ENCODE data around the gene STAT4.

The STAT4 gene

DNA sequence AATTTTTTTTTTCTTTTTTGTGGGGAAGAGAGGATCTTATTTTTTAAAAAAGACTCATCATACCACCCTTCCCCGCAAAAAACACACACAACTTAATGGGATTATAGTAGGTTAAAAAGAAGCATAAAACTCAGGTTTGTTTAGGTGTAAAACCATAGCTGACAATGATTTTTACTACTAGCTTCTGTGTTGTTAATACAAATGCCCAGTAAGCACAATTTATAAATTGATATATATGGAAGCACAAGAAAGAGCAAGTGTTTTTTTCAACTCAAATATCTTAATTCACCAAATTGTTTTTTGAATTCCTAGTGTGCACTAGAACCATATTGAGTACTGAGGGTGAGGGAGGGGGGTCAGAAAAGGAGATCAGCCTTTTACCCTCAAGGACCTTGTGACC lies 7.0 kb downstream of the STAT4 start:
- DNase-seq, result no peak

DNA sequence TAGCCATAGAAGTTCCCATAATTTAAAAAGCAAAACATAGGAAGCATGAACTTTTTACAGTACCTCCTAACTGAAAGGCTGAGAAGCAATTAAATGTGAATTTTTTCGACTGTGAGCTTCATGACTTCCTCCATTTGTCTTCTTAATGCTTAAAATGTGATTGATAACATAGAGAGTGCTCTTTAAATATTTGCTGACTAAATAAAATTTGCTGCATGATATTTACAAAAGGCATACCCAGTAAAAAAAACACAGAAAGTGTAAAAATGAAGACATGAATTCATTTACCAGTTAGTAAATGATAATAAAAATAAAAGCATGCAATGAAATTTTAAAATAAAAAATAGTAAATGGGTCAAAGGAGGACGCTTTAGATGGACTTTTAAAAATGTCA lies 21.9 kb downstream of the STAT4 start:
- DNase-seq, result no peak

DNA sequence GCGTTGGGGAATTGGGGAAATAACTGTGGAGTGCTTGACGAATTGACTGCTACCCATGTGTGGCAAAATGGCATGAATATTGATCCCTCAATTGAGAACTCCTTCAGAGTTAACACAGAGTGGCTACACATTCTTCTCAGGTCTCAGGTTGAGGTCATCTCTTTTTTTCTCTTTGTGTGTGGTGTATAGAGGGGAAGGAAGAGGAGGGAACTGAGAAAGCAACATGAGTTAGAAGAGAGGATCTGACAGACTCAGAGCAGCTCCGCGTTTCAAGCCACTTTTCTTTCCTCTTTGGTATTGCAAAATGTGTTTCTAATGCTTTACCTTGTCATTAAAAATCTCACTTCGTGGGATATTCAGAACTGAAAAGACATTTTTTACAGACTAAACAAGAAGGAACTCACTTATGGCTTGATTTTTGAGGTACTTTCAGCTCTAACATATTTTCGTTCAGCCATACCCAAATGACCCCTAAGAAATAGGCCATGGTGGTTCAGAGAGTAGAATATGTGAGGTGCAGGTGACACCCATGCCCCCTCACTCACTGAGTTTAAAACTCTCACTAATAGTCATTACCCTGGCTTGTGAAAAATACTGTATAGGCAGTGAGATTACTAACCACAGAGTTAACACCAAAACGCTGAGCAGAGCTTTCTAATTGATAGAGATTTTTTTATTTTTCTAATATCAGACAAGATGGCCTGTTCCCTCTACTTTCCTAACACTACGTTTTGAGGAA lies 22.5 kb downstream of the STAT4 start:
- no peak for DNase-seq

DNA sequence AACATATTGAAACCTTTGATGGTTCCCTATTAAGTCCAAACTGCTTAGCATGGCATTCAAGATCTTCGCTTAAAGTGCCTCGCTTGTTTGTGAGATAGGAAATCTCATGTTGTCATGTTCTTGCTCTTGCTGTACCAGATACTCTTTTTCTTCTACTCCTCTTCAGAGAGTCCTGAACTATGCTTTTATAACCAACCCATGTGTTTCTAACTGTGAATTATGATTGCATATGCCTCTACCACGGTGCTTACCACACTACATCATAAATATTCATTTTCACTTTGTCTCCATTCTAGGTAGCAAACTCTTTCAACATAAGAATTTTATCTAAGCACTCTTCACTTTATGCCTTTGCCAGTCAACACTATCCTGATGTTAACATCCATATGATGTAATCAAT lies 23.6 kb downstream of the STAT4 start:
- no peak for DNase-seq

DNA sequence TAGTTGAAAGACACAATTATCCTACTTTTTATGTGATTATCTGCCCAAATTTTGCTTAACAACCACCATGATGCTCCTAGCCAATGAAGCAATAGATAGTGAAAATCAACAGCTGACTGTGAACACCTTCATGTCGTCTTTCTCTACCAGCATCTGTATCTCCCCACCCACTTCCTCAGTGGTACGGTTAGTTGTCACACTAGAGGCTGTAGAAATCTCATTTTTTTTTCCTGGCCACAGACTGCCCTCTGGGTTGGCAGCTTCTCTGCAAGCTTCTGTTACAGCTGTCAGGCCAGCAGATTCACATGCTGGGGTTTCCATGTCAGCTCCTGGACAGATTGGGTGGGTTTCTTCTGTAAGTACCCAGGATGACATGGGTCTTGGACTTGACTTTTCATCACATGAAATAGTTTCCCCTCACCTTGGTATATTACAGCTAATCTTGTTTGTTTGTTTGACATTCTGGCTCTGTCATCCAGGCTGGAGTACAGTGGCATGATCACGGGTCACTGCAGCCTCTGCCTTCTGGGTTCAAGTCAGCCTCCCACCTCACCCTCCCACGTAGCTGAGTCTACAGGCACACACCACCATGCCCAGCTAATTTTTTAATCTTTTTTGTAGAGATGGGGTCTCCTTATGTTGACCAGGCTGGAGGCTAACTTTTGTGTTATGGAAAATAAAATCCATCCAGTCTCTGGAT lies 24.3 kb downstream of the STAT4 start:
- peak; percentile 24 for DNase-seq

DNA sequence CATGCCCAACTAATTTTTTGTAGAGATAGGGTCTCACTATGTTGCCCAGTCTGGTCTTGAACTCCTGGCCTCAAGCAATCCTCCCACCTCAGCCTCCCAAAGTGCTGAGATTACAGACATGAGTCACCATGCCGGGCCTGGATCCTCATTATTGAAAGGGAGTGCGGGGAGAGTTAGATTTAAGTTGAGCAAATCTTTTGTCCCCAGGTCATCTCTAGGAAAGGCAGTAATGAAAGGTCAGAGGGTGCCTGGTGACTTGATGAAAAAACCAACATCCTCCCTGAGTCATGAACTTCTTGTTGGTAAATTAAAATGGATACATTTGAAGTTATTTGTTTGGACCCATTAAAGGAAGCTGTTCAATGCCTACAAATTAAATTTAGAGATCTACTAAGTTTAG lies 25.1 kb downstream of the STAT4 start:
- DNase-seq, result no peak

DNA sequence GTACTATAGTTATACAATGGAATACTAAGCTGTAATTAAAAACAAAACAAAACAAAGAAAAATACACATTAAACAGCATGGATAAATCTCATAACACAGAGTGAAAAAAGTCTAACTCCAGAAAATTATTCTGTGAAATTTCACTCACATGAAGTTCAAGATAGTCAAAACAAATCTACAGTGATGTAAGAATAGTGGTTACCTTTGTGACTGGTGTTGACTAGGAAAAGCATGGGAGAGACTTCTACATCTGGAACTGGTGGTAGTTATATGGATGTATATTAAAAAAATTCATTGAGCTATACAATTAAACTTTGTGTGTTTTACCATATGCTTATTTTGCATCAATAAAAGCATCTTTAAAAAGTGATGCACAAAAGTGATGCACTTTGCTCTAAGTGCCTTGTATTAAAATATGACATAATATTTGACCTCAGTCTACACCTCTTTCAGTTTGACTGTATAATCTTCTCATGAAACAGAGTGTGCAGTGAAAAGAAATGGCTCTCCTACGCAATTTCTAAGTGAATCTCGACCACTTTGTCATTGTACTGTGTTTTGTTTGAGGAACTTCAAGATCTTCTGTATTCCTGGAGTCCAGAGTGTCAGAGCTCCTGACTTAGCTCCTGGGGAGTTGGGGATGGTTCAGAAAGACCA lies 28.0 kb downstream of the STAT4 start:
- DNase-seq, result no peak

DNA sequence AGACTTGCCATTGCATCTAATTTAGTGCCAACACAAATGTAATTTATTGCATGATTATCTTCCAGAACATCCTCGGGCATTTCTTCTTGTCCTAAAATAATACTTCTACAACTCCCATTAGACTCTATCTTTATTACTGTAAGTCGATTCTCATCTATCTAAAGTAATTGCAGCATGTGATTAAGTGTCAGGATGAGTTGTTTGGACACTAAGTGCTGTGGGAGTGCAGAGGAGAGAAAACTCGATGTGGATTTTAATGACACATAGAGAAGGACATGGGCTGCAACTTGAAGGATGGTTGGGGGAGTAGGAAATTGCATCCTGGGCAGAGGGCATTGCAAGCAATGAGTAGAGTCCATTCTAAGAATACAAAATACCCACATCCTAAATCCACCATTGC lies 33.5 kb downstream of the STAT4 start:
- DNase-seq, result no peak

DNA sequence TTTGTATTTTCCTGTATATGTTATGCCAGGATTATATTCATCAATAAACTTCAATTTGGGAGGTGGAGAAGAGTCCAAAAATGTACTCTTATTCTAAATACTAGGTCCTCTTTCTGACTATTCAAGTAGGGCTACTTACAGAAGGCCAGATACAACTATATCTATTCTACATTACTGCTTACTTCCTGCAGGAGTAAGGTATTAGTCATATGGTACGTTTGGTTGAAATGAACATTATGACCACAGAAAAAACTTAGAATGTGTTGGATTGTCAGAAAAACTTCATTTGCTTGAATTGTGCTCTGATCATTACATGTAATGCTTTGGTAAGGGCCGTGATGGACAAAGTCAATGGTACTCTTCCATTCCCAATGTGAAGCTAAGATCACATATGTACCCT lies 35.0 kb downstream of the STAT4 start:
- DNase-seq, result no peak

DNA sequence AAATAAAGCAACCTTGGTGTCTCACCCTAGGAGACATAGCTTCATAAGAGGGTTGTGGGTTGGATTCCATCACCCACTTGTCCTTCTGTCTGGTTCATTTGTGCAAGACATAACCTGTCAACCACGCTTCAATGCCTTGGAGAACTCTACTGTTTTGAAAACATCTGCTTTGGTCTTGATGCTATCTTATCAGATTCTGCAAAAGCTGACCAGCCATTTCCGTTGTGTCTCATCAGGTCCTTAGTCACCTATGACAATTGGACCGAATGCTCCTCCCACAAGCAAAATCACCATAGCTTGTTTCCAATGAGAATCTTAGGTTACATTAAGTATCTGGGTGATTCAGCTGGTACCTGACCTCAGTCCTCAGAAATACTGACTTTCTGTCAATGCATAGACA lies 35.4 kb downstream of the STAT4 start:
- peak; percentile 59 for DNase-seq

DNA sequence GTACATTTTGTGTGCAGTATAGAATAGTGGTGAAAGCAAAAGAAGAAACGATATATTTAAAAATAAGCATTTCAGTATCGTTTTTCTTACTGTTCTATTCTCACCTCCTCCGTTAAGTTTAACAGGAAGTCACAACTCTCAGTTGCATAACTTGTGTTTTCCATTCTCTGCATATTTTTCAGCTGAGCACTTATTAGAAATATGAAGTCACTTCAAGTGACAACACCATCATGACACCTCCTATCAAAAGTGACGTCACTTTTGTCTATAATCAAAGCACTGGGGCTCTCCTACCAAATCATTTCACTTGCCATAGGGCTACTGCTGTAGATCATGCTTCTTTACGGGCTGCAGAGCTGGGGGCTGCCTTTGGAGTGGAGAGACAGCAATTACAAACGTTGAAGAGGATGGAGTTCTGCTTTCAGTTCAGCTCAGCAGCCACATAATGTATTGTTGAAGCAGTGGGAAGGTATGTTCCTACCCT lies 36.3 kb downstream of the STAT4 start:
- DNase-seq, result peak; percentile 18

DNA sequence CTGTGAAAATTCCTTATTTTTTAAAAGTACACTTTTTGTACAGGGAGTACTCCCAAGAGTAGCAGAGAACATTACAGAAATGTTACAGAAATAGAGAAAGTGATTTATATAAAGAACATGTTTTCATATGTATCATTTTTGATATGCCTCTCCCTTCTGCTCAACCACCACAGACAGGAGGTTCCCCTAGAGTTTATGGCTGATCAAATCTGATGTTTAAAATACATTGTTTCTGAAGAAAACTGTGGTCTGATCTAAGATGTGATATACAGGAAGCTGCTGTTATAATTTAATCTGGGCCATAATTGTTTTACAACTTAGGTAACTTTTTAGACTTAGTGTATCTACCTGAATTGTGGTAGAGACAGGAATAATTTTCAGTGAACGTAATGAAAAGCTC lies 37.0 kb downstream of the STAT4 start:
- no peak for DNase-seq

DNA sequence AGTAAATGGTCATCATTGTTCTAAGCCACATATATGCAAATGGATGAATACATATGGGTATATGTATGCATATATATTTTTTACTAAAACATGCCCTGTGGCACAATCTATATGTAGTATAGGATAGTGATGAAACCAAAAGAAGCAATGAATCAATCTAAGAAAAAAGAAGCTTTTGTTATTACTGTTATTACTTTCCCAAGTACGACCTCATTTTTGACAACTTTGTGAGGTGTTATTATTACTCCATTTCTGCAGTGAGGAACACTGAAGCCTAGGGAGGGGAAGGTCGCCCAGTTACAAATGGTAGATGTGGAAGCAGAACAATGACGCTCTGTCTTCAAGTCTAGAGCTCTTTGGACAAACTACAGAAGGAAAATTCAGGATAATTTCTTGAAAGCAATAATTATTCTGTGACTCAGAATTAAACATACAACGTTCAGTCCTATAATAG lies 38.3 kb downstream of the STAT4 start:
- DNase-seq, result no peak

DNA sequence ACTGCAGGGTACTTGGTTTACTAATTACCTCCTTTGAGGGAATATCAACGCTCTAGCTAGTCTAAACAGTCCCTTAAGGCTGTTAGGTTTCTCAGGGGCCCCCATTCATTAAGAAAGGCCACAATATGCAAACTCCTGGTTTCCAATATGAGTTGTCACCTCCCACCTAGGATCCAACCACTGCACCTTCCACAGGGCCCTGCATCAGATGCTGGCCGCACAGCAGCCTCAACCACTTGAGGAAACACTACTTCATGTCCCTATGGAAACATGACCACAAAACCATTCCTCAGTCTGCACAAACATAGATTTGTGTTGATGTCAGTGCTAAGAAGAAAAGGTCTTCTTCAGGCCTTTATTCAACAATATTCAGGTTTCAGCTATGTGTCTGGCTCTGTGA lies 40.9 kb downstream of the STAT4 start:
- no peak for DNase-seq

DNA sequence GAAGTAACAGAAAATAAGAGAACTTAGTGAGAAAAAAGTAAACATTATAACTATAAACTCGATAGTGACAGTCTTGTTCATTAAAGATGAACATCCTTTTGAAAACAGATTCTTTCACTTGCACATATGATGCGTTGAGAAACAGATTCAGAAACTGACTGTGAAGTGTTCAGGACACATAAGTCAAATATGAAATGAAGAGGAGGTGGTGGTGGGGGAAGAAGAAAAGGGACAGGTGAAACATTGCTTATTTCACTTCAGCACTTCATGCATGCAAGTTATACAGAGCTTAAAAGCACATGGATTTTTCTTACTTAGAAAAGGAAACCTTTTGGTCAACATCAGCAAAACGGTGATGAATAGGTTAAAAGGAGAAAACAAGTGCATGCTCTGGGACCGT lies 42.5 kb downstream of the STAT4 start:
- DNase-seq, result no peak

DNA sequence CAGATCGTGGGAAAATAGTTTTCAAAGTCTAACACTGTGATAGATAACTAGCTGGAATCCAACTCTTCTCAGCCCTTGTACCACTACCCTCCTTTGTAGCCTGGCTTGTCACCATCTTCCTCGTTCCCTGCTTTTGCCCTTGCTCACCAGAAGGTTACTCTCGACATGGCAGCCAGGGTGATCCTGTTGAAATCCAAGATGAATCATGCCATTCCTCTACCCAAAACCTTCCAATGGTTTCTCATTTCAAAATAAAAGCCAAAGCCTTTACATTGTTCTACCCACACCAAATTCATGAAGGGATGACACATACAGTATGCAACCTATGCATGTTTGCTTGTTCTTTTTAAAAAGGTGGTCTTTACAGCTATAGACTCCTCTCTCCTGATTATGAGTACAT lies 45.7 kb downstream of the STAT4 start:
- DNase-seq, result no peak

DNA sequence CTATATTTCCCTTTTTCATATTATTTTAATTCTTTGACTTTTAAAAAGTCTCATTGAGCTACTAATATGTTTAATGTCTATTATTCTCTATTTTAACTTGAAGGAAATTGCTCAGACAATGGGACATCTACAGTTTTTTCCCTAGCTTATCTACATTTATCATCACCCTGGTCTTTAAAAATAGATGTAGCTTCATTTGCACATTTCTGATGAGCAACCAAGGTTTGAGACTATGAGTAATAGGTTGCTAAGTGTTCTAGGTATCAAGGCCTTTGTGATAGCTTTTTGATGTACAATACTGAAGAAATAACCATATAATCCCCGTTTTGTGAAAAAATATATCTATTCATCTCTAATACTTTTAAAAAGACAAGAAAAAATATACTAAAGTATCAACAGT lies 47.0 kb downstream of the STAT4 start:
- DNase-seq, result no peak

DNA sequence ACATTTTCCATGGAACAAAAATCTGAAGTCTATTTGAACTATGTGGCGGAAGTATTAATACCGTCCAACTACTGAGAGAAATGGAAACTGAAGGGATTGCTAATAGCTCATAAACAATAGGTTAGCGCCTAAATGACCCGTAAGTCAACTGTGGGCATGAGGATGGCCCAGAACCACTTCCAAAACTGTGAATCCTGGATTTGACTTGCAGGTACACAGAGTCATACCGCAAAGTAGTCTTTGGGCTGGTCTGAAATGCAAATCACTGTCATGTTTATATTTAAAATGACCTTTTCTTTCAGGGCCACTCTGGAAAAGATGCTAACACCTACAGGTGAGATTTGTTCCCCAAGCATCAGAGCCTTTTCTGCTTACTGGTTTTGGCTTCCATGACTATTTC lies 50.6 kb downstream of the STAT4 start:
- no peak for DNase-seq

DNA sequence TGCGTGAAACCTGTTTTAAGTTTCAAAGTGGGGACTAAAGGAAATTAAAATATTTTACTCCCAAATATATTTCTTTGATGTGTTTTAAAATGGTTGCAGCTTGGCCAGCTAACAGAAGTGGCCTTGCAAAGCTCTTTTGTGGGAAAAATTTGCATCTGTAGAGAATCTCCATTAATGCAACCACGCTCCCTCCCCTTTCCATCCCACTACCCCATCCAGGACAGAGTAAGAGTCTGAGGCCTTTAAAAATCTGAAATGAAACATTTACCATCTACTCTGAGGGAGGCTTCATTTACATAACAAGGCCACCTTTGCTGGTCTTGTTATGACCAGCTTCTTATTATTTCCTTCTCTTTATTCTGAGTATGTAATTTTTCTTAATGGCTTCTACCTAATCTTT lies 63.5 kb downstream of the STAT4 start:
- DNase-seq, result no peak

DNA sequence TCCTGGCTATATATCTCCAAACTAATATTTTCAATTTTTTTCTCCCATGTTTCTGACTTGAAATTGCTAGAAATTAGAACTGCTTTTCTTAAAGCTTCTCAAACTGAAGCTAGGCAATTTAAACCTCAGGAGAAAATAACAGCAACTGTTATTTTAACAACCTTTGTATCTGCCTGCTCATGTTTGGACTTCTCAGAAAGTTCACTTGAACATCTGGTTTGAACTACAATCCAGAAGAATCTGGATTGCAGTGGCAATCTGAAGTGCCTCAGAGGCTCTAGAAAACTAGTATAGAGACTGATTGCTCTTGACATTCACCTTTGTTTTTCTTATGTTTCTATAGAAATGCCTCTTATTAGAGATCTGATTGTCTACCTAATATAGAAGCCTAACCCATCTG lies 64.1 kb downstream of the STAT4 start:
- DNase-seq, result no peak

DNA sequence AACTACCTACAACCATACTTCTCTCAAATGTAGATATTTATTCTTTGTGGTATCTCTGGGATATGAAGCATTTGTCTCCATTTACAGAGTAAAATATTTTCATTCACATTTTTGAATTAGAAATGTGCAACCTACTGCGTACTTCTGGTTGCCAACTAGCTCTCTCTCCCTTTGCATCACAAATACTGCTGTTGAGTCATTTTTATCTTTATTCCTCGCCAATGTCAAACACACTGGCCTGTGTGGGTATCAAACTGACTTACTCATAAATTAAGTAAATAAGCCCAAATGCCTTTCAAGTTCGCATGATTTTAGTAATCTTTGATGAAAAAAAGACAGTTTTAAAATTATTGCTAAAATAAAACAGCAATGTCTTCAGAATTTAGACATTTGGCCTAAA lies 67.3 kb downstream of the STAT4 start:
- DNase-seq, result no peak

DNA sequence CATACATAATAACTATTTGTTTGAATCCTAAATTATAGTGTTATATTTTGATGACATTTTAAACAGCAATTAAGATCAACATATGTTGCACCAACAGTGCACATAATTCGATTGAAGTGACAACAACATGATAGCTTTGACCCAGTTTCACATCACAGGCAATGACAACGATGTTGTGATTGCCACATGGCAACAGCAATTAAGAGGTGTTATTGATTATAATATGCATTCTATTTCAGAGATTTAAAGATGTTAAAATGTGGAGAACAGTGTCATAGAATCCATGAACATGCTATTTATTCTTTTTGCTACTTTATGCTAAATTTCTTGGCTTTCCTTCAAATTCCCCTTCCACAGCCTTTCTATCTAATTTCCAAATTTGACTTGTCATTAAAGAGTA lies 68.5 kb downstream of the STAT4 start:
- no peak for DNase-seq

DNA sequence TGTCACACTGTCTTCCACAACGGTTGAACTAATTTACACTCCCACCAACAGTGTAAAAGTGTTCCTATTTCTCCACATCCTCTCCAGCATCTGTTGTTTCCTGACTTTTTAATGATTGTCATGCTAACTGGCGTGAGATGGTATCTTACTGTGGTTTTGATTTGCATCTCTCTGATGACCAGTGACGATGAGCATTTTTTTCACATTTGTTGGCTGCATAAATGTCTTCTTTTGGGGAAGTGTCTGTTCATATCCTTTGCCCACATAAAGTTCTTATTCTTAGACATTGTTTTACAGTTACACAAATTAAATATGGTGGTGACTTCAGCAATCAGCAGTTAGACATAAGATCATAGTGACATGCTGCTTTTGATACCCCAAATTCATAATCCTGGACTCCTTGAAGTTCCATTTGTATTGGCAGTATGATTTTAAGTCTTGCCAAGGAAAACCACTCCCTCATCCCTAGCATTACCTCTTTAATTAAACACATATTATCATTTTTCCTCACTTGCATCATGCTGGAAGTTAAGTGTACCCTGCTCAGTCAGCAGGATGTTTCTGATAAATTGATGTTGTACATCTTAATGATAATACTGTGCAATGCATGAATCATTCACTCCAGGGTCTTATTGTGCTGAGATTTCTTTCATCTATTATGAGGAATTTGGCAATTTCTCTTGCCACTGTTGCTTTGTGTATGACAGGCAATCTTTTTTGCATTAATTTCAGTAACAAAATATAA lies 69.2 kb downstream of the STAT4 start:
- no peak for DNase-seq
